T-helper 2 cell treated with Interferon-gamma antibody and Interleukin-4, amounts not matched to agents 100 ng/mL and 5 ng/mL, for 36 hours (primary cell): ENCODE measurements around the gene INSIG2. TPM values are rescaled to one million over a fixed set of nuclear protein-coding genes. Genes with fewer than 3 reads are reported as not detected.

ENCODE experiments used
- intact Hi-C: fragments of 100-400 bp; cut with micrococcal nuclease; formaldehyde crosslinking; loops from one replicate; pipeline ENCODE4 v1.15.1; 2023
- total RNA-seq: library from RNA; stranded (reverse); gene quantifications from 2 replicates; pipeline ENCODE4 v1.2.3, GENCODE V29; 2022

INSIG2 gene
- total RNA-seq, 1 donor from 2014 or later: 21.7 TPM

DNA sequence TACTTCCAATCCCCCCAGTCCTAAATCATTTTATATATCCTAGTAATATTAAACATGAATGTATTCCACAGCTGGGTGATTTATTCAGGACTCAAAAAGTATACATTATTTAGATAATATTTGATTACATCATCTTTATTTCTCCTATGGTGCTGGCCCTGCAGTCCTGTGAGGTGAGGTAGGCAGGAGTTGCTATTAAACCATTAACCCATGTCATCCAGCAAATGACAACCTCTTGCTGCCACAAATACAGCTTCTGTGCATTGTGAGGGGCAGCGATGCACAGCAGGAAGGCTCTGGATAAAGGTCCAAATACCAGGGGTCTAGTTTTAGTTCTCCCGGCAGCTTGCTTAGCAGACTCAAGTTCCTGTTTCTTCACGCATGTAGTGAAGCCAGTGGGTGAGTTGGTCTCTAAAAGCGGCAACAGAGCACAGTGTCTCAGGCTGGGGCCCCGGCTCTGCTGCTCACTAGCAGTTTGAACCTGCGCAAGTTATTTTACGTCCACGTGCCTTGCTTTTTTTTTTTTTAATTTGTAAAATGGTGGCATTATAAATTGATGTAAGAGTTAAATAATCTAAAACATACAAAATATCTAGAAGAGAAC lies 36.1 kb downstream of the INSIG2 start:
- intact Hi-C loops: no loop called here

DNA sequence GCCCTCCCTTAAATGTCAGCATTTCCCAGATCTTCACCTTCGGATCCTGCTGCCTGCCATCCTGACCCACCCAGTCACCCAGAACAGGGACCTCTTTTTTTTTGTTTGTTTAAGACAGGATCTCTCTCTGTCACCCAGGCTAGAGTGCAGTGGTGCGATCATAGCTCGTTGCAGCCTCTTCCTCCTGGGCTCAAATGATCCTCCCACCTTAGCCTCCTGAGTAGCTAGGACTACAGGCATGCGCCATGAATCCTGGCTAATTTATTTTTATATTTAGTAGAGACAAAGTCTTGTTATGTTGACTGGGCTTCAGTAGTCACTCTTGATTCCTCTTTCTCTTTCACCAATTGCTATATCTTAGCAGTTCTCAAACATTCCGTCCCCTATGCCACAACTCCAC lies 39.0 kb downstream of the INSIG2 start:
- intact Hi-C loops: no loop called here

DNA sequence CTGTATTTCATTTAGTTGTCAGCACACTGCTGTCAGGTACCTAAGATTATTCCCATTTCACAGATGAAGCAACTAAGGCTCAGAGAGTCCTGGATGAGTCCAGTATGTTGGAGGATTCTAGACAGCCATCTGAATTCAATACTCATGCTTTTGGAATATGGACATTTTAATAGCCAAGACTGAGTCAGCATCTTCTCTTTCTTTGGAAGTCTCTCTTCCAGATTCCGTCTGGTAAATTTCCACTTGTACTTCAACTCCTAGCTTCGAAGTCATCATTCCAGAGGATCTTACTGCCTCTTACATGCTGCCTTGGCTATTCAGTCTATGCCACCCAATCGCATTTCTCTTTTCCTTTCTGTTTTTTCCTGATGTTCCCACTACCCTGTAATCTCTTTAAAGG lies 40.6 kb downstream of the INSIG2 start:
- intact Hi-C loops: no loop called here

DNA sequence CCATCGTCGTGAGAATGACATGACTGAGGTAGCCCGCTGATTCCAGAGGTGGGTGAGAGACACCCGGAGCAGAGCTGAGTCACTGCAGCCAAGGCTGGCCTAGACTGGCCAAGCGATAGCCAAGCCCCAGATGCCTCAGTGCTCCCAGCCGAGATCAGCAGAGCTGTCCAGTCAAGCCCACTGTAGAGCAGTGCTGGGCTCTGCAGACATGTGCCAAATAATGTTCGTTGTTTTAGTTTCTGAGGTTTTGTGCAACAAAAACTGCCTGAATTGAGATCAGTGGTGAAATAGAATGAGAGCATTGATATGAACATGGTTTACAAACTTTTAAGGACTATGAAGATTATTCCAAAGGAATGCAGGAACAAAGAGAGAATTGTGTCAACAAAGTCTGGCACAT lies 42.1 kb downstream of the INSIG2 start:
- intact Hi-C loops: loop anchor here (2.0 kb wide), 1 partner anchor 54 kb away; no protein-coding TSS in a partner anchor

DNA sequence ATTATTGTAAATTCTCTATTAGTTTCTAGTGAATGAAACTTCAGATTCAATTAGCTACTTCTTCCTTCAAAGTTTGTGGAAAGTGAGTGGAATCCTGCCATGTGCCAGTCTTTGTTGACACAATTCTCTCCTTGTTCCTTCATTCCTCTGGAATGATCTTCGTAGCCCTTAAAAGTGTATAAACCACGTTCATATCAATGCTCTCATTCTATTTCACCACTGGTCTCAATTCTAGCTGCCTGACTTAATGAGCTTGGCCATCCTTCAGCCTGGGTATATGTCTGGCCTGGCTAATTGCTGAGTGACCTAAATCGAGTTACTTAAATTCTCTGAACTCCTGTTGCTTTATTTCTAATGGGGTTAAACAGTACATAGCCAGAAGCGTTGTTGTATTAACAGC lies 43.5 kb downstream of the INSIG2 start:
- intact Hi-C loops: loop anchor here (1.0 to 2.0 kb wide), 3 partner anchors 43 to 317 kb away; partner anchors contain the start of genes DDX18 and INSIG2

DNA sequence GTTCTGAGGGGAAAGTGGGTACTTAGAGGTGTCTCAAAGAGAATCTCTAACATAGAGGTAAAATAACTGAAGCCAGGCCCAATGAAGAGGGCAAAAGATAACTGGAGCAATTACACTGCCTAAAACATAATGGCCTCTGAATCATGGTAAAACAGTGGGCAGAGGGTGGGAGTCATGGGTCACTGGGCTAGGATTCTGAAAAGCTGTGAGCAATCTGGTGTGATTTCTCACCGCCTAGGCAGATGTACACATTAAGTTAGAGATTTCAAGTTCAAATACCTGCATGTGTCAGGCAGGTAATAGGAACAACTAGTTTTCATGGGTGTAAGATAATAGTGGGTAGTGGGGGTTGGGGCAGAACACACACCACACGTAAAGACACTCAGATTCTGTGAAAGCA lies 45.6 kb downstream of the INSIG2 start:
- intact Hi-C loops: no loop called here

DNA sequence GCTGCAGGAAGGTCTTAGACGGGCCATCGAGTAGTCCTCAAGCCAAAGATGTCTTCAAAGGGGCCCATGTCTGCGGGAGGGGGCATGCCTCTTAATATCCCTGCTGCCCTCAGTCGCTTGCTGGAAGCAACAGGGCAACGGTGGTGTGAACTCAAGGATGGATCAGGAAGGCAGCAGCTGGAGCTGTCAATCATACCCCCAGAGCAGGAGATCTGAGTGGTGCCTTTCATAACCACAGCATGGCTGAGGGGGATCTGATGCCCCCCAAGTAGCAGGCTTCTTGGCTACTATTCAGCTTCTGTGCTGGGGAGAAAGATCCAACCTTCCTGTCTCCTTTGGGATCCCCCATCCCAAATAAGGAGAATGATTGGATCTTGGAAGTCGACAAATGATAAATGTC lies 46.4 kb downstream of the INSIG2 start:
- intact Hi-C loops: no loop called here

DNA sequence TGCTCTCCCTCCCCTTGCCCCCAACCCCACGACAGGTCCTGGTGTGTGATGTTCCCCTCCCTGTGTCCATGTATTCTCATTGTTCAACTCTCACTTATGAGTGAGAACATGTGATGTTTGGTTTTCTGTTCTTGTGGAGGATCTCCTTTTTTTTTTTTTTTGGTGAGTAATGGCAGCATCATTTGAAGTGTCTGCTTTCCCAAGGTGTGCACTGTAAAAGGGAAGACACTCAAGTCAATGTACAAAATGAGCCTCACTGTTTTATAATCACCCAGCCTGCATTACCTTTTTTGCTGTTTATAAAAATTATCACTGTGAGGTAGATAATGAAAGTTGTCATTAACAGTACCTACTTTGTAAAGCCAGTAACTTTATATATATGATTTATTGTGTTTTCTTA lies 56.9 kb downstream of the INSIG2 start:
- intact Hi-C loops: no loop called here

DNA sequence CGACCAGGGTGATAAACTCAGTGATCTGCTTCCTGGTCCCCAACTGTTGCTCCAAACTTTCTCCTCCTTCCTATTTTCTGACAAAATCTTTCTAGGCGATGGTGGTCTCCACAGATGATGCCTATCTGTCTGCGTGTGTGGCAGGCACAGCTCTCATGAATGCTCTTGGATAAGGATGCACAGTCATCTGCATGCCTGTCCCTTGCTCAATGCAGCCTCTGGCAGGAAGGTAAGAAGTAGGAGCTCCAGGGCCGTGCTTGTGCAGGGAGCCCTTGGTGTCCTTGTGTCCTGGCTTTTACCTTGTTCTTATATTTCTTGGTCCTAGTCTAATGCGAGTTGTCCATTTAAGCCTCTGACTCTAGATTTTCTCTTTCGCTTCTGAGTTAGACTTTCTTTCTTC lies 57.5 kb downstream of the INSIG2 start:
- intact Hi-C loops: no loop called here

DNA sequence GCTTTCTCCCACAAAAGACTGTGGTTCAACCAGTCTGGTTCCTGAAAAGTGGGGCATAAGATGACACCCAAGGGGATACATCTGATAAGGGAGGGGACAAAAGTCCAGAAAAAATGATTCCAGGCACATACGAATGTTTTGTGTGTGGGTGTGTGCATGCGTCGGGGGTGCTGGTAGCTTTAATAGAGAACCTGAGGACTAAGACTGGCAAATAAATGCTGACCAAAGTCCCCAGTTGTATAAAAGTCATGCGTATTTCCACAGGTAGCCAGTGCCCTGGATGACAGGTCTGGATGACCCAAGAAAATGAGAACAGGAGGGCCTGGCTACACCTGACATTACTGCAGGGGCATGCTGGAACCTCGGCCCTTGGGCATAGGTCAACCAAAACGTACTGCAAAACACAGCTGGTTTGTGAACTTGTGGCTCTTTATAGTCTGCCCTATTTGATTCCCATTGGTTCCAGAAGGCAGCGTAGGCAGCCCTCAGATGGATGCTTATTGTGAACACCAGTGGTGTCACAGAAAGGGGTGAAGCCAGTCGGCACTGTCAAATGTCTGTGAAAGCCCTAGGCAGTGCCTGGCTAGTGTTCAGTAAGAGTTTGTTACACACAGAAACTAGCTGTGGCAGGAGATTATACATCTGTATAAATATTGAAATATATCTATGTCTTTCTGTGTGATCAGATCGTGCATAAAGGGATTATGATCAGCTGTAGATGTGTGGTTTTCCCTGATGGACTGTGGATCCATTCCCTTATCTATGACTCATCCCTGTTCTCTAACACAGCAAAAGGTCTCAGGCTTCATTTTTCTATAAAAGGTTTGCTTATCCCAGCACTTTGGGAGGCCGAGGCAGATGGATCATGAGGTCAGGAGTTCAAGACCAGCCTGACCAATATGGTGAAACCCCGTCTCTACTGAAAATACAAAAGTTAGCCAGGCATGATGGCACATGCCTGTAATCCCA lies 58.3 kb downstream of the INSIG2 start:
- intact Hi-C loops: no loop called here

DNA sequence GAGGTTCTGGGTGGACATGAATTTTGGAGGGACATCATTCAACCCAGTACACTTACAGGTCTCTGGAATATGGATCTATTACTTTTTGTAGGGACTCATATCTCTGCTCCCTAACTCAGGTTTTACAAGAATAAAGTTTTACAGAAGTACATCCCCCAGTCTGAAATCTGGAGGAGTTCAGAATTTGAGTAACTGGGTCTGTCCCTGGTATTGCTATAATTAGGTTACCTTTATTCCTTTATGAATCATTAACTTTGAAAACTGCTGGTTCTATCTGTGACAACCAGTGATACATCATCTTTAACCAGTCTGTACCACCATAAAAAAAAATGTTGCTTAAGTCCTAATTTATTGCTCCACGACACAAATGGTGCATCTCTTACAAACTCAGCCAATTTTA lies 59.9 kb downstream of the INSIG2 start:
- intact Hi-C loops: no loop called here

DNA sequence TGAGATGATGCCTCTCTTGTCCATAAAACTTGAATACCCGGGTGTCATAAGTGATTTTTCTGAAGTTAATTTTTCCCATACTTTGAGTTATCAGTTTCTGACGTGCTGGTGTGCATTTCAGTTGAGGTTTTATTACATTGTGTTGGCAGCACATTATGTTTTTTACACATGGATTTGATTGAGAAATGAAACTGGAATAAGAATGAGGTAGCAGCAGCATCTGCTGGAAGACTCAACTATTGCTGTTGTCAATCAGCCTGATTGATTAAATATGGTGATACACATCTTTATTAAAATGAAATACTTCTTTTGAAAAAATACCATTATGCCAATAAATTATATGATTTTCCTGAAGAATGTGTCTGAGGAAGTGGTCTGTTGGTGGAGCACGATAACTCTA lies 60.5 kb downstream of the INSIG2 start:
- intact Hi-C loops: no loop called here

DNA sequence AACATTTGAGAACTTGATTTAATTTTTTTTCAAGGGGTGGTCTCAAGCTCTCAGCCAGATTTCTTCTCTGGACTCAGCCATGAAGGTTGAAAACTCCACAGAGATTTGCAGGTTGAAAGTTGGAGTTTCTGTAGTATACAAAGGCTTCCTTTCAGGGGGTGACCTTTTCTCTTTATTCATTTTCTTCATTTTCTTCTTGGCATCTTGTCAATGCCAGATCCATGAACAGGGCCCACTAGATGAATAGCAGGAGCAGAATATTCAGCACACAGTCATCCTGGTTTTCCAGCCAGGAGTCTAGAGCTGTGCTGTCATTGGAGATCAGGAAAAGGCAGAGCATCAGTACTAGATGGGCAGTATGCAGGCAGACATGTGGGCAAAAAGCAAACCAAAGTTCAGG lies 62.0 kb downstream of the INSIG2 start:
- intact Hi-C loops: no loop called here

DNA sequence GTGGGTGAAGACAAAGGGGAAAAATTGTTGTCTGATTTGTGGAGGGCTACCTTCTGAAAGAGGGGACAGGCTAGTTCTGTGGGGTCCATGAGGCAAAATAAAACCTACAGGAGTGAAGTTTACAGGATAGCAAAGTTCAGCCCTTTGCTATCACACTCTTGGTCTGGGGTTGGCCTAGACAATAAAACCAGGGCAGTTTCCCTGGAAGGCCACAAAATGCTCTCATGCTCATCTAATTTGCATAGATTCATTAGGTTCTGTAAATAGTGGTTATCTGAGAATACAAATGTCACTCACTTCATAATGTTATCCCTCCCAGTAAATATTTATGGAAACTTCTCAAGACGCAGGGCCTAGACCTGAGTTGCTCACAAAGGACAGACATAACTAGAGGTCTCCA lies 63.6 kb downstream of the INSIG2 start:
- intact Hi-C loops: no loop called here

DNA sequence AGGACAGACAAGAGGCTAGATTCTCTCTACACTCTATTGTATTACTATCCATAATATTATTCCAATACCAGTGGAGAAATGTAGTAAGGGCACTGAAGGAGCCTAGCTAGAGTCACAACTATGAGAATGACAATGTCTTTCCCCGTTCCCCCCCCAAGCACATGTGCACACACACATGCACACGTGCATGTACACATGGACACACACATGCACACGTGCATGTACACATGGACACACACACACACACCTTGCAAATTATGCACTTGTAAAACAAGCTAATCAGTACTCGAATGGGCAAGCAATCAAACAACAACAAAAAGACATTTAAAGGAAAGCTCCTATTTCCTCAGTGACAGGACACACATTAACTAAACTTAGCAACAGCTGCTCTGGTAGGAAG lies 65.2 kb downstream of the INSIG2 start:
- intact Hi-C loops: no loop called here

DNA sequence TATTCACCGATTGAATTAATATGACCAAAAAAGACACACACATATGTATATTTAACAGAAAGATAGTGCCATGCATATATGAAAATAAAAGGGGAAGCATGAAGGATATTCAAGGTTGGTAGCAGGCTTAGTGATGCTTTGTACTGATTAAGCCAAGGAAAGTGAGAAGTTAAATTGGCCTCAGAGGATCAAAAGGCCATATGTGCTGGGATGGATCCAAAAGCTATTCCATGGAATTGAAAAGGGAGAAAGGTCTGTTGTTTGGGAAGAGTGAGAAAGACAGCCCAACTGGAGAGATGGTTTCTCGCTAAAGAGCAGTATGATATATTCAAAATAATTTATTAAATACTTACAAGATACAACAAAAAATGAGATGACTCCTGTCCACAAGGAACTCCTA lies 65.9 kb downstream of the INSIG2 start:
- intact Hi-C loops: no loop called here

Other genes with a start within 250 kb of the INSIG2 start
- 30.7 and 31.8 TPM in 2 replicates for gene CCDC93, start 74.4 kb upstream of the INSIG2 start, total RNA-seq